ENCODE results near the gene CRYZL1.
"Not testable (repeated sequence)": the region's sequence is repeated elsewhere in the genome, so short reads cannot be mapped to it uniquely, and the experiment has no call there.

The CRYZL1 gene
- total RNA-seq: 19.7 reads per million, percentile 46 among the genes with 10 or more reads in this experiment

DNA sequence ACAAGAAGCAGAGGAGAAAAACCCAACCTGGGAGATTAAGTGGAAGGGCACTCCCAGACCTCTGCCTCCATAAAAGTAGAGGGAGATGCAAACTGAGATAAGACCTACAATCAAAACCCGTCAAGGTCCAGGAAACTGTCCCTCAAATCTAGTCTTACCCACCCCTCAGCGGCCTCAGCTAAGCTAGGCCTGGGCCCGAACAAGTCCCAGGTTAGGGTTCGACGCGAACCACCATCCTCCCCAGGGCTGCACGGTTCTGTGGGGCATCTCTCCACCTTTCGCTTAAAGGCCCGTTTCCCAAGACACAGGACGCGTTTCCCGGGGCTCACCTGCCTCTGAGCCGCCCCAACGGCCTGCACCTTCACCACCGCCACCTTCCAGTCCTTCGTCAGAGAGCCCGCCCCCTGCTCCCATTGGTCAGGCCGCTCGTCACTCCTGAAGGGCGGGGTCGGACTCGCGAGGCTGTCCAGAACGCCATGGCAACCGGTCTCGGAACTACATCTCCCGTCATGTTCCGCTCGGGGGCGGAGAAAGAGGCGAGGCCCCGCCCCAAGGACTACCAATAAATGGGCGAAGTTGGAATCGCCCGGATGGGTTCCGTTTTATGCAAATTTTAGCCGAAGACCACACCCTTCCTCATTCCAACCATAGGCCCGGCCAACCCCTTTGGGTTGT, at the start of gene CRYZL1:
TSS of gene CRYZL1 (minus strand) at position 390 of the 675 bp plus-strand sequence. CDS start 10,190 bp downstream, outside the sequence.
- peak; percentile 100 for DNase-seq

DNA sequence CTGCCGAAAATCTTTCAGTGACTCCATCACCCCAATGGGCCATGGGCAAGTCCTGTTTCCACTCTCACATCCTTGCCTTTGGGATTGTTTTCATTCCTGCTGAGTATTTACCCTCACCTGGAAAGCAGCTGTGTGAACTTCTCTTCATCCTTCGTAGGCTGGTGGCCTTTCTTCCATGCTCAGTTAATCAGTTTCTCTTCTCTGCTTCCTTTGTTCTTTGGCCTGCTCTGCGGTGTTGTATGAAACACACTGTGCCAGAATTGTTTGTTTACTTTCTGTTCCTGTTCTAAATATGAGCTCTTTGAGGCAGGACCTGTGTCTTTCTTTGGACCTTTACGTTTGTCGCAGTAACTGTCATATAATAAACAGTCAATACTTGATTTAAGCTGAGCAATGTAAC, 49.3 kb upstream of the CRYZL1 start:
- DNase-seq: no peak

DNA sequence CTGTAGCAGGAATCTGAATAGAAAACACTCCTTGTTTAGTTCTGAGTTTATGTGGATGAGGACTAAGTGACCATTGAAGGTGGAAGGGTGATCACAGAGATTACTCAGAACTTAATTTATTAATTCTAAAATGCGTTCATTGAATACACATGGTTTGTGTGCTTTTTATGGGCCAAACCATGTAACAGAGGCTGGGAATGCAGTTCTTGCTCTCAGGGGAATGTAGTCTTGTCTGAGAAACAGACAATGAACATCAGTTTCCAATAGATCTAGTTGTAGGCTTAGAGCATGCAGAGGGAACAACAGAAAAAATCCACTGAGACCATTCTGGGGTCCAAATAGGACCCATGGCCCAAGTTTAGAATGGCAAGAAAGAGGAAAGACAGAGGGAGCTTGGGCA, 46.8 kb upstream of the CRYZL1 start:
- no peak for DNase-seq

DNA sequence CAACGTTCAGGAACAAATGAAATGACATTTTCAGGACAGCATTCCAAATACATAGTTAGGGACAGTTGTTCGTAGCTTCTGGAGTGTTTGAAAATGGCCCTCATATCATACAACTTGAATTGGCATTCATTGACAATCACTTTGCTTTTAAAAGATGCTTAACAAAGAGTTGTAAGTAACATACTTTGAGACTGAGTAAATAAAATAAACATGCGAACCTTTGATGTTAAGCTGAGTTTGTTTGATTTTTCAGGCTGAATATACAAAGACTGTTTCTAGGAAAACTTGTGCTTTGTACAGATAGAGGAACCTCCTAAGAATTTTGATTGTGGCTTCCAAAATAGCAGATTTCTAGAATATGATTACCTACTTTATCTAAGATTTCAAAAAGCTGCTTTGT, 46.1 kb upstream of the CRYZL1 start:
- no peak for DNase-seq

DNA sequence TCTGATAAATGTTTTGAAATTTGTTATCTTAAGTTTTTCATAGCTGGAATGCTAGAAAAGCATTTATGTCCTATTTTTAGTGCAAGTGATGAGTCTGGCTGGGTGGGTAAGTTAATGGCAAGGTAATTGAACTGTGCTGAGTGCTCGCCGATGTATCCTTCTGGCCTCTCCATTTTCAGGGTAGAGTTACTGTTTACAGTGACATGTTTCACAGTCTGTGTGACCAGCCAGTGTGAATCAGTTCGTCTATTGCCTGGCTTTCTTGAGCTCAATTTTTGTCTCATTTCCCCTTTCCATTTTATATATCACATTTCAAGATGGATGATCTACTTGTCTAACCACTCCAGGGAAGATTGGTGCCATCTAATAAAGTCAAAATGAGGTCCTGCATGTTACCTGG, 44.8 kb upstream of the CRYZL1 start:
- DNase-seq: no peak

DNA sequence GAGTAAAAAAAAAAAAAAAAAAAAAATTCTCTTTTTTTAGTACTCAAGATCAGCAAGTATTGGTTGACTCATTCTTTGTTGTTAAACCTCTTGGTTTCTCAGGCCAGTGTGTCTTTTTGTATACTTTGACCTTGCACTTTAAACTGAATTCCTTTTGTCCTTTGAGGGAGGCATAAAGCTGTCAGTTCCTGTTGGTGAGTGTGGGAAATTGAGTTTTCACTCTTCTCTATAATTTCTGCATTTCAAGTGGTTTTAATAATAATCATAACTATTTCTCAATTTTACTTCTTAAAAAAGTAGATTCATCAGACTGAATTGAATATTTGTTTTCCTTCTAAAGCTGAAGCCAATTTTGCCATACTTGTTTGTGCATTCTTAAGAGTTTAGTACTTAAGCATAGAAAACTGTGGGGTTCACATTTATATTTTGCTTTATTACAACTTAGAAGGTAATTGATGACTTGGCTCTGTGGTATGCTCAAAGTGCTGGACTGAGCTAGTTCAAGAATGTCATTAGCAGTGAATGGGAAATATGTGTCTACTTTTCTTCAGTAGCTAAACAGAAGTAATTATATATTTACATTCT, 44.2 kb upstream of the CRYZL1 start:
- no peak for DNase-seq

DNA sequence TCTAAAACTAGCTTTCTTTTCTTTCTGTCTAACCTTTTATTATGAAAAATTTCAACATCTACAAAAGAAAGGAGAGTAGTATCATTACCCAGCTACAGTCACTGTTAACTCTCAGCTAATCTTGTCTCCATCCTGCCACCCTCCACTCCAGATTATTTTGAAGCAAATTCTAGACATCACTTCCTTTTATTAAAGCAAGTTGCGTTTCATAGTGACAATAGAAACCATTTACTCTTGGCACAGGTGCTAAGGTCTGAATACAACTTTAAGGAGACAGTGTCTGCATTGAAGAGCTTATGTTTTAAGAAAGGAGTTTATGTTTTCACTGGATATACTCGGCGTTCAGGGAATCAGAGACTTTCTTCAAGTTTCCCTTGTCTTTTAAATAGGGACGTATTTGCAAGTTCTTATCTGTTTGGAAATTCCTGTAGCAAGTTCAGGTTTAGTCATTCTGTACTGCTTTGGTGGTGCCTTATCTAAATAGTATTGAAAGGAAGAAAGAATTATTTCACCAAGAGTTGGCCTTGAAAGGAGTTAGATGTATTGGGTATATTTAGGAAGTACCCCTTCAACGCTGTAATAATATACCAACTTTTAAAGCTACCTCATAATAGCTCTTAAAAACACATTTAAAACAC, 43.5 kb upstream of the CRYZL1 start:
- no peak for DNase-seq

DNA sequence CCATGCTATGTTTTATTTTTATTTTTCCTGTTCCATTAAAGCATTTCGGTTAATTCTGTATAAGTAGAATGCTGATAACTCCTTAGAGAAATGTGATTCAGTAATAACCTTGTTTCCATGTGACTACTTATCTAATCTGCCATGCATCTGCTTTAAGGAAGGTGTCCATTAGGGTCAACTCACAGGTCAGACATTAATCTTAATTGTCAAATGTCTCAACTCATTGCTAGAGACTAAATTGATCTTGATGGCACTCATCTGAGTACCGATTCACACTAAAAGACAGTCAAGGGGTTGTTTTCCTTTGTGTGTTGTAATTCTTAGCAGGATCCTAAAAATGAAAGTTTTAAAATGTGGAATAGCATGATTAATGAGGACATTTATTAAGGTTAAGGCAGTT, 42.5 kb upstream of the CRYZL1 start:
- DNase-seq: no peak

DNA sequence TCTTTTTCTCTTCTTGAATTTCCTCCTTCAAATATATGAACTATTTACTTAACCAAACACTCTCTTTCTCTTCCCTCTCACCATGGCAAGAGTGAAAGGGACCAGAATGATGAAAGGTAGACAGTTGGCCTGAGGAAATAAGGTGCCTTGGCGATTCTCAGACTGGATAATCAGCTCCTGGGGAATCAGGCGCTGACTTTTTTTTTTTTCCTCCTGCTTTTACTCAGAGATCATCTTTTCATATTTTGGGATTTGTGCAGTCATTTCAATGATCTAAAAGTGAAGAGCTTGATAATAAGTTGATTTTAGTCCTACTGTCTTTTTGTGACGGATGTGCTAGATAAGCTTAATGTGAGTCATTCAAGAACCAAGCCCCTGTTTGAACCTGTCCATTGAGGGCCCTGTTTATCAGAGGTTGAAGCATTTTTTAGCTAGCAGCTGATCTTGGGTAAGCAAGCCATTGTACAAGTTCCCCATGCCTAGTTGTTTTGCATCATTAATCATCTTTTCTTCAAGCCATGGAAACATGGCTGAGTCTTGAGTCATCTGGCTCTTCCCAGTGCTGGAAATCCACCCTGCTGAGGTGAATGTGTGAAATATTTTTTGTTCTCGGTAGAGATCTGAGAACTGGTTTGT, 41.6 kb upstream of the CRYZL1 start:
- DNase-seq: no peak

DNA sequence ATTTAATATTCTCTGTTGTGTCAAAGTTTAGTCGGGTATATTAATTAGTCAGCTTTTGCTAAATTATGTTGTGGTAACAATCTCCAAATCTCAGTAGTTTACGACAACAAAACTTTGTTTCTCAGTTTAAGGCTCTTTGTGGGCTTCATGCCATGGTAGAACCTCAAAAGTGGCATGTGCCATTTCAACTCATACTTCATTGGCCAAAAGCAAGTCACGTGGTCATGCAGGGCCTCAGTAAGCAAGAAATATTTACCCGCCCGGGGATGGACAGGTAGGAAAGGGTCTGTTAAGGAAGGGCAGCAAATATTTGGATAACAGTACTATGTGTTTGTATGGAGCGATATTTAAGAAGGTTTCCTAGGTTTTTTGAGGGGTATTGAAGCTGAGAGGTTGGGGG, 39.3 kb upstream of the CRYZL1 start:
- DNase-seq: no peak

DNA sequence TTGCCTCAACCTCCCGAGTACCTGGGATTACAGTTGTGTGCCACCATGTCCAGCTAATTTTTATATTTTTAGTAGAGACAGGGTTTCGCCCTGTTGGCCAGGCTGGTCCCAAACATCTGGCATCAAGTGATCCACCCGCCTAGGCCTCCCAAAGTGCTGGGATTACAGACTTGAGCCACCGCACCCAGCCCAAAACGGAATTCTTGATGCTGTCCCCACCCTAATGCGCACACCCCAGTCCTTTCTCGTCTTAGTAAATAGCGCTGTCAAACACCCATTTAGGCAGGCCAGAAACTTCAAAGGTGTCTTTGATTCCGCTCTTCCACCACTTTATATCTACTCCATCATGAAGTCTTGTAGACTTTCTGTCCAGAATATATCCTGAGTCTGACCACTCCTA, 35.9 kb upstream of the CRYZL1 start:
- DNase-seq: no peak

DNA sequence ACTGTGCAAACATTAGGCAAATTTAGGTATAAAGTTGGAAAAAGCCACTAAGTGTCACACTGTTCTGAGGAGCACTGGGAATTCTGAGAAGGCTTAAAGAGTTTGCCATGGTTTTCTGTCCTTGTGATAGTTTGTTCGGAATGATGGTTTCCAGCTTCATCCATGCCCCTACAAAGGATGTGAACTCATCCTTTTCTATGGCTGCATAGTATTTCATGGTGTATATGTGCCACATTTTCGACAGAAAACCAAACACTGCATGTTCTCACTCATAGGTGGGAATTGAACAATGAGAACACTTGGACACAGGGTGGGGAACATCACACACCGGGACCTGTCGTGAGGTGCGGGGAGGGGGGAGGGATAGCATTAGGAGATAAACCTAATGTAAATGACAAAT, 35.1 kb upstream of the CRYZL1 start:
- DNase-seq: not testable (repeated sequence)

DNA sequence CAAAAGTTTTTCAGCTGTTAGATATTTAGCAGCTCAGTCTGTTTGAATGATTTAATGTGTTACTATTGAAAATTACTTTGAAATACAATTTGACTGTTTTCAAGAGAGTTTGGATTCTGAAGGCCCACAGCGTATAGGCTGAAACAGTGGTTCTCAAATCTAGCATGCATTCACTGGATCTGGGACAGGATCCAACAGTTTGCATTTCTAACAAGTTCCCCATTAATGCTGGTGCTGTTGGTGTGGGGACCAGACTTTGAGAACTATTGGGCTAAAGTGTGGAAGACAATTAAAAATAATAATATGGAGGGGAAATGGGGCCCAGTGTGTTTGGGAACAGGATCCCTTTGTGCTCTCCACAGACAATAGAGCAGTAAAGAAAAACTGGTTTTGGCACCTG, 32.7 kb upstream of the CRYZL1 start:
- no peak for DNase-seq

DNA sequence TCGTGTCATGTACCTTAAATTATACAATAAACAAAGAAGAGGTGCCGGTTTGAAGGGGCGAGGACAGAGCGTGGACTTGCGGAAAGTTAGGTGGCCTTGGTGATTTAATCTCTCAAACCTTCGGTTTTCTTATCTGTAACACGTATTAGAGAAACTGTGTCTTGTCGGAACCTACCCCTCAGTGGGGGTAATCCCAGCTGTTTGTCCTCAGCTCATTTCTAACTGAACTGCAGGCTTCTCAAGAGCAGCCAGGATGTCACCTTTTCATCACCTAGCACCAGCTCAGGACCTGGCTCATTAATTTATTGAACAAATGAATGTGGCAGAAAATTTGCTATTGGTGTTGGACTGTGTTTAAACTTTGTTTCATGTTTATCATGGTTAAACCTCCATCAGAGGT, 31.9 kb upstream of the CRYZL1 start:
- DNase-seq: no peak

DNA sequence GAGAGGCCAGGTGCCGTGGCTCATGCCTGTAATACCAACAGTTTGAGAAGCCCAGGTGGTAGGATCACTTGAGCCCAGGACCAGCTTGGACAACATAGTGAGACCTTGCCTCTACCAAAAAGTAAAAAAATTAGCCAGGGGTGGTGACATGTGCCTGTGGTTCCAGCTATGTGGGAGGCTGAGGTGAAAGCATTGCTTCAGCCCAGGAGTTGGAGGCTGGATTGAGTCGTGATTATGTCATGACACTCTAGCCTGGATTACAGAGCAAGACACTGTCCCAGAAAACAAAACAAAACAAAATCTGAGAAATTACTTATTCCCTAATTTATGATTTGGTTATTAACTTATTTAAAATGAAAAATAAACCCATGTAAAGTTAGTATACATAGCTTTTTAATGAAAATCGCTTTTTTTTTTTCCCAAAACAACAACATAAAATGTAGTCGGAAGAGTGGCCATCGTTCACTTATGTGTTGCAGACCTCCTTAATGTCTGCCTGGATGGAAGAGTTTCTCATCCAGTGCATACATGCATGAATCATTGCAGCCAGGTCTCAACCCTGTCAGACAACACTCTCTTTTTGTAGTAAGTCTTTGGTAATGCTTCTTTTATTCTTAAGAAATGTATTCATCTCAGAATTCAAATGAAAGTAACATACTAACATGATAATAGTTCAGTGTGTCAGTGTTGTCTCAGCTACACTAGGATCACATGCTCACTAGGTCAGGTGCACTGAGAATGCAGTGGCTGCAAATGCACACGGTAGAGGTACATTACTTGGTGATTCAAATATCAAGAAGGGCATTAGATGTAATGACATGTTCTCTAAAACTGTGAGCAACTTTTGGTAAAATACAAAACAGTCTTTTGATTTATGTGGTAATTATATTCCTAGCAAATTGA, 28.8 kb upstream of the CRYZL1 start:
- no peak for DNase-seq

DNA sequence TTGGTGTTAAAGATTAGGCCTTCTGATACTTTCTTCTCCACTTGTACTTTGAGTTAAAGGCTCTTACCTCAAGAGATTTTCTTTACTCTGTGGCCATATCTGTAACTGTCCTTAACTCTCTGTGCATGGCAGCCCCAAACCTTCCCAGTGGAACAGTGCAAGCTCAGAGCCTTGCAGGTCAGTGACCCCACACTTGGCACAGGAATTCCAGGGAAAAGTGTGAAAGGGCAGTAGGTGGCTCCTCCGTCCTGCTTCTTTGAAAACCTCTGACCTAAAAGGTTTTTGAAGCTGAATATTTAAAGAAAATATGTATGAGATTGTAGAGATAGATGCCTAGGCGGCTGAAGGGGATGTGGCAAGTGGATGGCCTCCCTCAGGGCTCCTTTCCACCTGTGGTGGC, 27.1 kb upstream of the CRYZL1 start:
- DNase-seq: no peak

DNA sequence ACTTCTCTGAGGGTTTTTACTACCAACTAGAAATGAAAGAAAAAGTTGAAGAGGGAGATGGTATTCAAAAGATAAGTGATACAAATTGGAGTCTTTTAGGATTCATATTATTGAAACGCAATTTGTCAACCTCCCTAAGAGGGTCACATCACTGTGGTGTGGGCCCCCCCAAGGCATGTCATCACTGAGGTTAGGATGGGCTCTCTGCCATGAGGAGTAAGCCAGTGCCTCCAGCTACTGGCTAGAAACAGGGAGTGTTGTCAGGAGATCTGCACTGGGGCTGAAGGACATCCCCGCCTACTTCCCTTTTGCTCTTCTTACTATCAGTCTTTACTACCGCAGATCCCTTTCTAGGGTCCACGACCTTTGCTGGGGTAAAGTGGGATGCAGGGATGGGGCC, 26.6 kb upstream of the CRYZL1 start:
- DNase-seq: no peak

DNA sequence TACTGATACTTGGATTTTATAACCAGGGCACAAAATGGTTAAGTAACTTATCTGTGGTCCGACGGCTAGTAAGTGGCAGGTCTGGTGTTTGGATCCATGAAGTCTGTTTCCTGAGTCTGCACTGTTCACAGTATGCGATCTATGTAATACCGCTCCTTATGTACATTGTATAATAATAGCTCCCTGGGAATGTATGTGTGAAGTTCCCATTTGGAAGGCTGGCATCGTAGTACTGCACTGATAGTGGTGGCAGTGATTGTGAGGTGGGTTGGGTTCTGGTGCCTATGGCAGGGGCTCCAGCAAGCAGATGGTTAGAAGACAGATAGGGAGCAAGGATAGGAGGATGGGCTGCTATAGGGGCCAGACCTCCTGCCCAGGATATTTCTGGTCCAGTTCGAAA, 26.1 kb upstream of the CRYZL1 start:
- no peak for DNase-seq

DNA sequence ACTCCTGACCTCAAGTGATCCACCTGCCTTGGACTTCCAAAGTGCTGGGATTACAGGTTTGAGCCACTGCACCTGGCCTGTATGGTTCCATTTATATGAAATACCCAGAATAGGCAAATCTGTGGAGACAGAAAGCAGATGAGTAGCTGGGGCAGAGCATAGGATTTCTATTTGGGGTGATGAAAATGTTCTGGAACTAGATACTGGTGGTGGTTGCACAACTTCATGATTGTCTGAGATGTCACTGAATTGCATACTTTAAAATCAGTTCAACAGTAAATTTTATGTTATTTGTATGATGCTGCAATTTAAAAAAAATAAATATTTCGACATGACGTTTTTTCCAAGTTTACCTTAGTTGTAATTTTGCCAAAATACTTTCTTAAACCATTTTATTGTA, 24.6 kb upstream of the CRYZL1 start:
- DNase-seq: no peak

DNA sequence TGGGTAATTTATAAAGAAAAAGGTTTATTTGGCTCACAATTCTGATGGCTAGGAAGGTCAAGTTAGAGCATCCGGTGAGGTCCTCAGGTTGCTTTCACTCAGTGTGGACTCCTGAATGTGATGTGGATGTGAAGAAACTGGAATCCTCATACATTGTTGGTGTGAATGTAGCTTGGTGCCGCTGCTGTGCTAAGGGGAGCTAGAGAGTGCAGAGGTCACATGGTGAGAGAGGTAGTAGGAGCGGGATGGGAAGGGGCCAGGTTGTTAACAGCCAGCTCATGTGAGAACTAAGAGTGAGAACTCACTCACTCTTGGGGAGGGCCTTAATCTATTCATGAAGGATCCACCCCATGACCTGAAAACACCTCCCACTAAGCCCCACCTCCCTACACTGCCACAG, 22.6 kb upstream of the CRYZL1 start:
- no peak for DNase-seq

DNA sequence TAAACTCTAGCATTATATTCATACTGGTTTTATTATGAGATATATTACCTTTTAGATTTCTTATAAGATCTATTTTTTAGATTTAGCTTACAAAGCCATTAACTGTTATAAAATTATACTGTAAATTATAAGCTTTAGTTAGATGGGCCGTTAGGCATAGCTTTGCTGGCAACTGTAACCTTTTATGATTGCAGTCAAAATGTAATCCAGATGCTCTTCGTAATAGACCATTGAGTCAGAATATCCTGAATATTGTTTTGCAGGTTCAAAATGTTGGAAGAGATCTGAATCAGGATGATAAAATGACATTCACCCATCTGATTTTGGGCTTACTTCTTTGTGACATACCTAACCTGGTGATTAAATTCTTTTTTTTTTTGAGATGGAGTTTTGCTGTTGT, 21.7 kb upstream of the CRYZL1 start:
- no peak for DNase-seq

DNA sequence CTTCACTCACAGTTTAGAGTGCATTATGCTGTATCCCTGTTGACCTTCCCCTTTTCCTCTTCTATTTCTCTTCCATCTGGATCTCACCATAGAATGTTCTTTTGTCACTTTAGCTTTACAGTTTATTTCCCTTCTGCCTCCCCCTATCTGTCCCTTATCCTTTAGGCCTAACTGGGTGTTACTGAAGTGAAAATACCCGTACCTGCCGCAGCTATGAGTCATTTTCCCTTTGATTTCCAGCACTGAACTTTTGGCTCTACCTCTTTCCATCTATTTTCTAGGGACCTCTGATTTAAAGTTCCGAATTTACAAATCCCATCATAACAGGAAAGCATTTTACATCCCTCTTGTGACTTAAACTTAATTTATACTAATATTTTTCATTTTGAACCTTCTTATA, 20.5 kb upstream of the CRYZL1 start:
- DNase-seq: no peak

DNA sequence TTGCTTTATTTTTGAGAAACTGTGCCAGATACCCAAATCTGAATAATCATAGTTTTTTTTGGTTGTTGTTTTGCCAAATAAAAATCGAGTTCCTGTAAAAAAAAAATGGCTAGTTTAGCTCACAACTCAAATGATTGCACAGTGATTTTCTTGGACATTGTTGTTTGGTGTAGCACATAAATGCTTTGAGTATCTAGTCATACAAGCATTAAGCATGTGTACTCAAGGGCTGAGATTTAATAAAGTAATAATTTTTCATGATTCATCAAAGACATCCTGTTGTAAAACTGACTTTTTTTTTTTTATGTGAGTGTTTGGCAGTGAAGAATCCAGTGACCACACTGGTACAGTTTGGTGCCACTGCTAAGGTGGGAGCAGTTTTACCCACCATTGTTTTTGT, 19.6 kb upstream of the CRYZL1 start:
- DNase-seq: no peak

All from effector CD4-positive, alpha-beta T cell (primary cell).